Measurements from ENCODE around the gene PITPNB.

DNA sequence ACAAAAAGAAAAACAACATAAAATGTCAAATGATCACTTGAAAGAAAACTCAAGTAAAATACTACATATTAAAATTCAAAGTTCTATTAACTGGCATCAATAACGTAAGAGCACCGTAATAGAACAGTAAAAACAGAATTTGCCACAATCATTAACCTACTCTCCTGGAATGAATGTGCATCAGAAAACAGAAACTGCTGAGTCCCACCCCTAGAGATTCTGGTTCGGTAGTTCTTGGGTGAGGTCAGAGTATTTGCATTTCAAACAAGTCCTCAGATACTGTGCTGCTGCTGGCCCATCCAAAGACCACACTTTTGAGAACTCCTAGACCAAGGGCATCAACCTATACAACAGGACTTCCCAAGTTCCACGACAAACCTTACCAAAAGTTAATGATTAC is 23.5 kb downstream of the PITPNB start:
- TF ChIP-seq, protein P1, sequence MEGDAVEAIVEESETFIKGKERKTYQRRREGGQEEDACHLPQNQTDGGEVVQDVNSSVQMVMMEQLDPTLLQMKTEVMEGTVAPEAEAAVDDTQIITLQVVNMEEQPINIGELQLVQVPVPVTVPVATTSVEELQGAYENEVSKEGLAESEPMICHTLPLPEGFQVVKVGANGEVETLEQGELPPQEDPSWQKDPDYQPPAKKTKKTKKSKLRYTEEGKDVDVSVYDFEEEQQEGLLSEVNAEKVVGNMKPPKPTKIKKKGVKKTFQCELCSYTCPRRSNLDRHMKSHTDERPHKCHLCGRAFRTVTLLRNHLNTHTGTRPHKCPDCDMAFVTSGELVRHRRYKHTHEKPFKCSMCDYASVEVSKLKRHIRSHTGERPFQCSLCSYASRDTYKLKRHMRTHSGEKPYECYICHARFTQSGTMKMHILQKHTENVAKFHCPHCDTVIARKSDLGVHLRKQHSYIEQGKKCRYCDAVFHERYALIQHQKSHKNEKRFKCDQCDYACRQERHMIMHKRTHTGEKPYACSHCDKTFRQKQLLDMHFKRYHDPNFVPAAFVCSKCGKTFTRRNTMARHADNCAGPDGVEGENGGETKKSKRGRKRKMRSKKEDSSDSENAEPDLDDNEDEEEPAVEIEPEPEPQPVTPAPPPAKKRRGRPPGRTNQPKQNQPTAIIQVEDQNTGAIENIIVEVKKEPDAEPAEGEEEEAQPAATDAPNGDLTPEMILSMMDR (IDR thresholded peaks at IDR 0.05; ENCODE audit: low read length), result no peak
- no peak for TF ChIP-seq EZH2 (IDR thresholded peaks at IDR 0.05; ENCODE audit: borderline replicate concordance, low read length)
